ENCODE data around the gene POLR3H. TPM values are rescaled to one million over a fixed set of nuclear protein-coding genes. Genes with fewer than 3 reads are reported as not detected.

Gene POLR3H
- total RNA-seq, 1 donor, result 28.1 TPM

DNA sequence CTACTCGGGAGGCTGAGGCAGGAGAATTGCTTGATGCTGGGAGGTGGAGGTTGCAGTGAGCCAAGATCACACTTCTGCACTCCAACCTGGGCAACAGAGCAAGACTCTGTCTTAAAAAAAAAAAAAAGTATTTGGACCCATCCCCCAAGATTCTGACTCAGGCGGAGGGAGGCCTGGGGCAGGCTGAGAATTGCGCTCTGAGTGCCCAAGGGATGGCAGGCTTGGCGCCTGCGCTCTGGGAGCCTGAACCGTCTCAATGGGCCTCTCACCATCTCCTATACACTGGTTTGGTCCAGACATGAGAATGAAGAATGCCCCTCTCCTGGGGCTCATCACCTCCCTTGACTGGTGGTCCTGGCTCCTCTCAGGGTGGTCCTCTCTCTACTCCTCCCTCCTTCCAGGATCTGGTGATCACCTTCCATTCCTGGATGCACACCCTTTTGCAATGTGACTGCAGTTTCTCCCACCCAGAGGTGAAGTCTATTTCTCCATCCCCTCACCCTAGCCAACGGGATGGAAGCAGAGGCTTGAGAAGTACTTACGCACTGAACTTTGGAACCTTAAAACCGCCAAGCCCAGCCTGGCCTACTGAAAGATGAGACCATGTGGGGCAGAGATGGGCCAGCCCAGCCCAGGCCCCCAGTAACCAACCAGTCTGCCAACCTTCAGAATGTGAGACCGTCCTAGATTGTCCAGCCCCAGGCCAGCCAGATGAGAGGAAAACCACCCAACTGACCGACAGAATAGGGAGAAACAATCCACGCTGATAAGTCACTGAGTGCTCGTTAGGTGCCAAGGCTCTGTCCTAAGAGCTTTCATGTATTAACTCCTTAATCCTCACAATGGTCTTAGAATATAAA lies 4.9 kb downstream of the POLR3H start:
- H3K4me3 ChIP-seq (ENCODE audit: low read depth, low read length), result no peak overlapping the region
- TF ChIP-seq, protein P1, sequence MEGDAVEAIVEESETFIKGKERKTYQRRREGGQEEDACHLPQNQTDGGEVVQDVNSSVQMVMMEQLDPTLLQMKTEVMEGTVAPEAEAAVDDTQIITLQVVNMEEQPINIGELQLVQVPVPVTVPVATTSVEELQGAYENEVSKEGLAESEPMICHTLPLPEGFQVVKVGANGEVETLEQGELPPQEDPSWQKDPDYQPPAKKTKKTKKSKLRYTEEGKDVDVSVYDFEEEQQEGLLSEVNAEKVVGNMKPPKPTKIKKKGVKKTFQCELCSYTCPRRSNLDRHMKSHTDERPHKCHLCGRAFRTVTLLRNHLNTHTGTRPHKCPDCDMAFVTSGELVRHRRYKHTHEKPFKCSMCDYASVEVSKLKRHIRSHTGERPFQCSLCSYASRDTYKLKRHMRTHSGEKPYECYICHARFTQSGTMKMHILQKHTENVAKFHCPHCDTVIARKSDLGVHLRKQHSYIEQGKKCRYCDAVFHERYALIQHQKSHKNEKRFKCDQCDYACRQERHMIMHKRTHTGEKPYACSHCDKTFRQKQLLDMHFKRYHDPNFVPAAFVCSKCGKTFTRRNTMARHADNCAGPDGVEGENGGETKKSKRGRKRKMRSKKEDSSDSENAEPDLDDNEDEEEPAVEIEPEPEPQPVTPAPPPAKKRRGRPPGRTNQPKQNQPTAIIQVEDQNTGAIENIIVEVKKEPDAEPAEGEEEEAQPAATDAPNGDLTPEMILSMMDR (IDR thresholded peaks at IDR 0.05; ENCODE audit: insufficient read depth, low read depth, low read length), result no peak
- no peak for DNase-seq (ENCODE audit: low read depth)

DNA sequence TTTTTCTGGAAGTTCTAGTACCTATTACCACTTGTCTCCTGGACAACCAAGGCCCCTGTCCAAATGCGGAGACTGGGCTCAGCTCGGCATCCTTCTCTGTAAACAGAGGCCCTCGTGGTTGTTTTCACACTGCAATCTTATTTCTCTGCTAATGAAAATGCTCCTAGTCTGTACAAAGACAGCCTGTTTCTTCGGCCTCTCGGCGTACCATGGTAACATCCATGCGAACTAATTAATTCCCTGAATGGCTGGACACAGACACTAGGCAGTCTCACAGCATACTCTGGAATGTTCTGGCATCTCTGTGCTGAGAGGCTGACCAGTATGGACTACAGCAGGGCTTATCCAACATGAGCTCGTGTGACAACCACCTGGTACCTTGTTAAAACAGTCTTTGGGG lies 5.7 kb downstream of the POLR3H start:
- no peak for DNase-seq (ENCODE audit: low read depth)
- TF ChIP-seq, protein P1 (IDR thresholded peaks at IDR 0.05; ENCODE audit: insufficient read depth, low read depth, low read length), result no peak
- H3K4me3 ChIP-seq (ENCODE audit: low read depth, low read length), result no peak overlapping the region

DNA sequence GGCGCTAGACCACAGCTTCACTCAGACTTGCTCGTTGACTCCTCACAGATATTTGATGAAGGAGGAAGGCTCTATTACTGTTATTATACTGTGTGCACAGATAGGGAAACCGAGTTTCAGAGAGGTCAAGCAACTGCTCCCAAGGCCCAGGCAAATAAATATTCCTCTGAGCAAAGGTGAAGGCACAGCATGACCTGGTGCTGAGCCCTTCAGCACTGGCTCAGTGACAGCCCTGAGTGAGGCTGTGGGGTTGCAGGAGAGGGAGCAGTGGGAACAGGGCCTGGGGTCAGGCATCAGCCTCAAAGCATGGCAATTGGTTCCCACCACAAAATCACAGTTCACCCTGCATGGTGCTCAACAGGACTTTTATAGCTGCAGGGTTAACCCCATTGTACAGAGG lies 7.1 kb downstream of the POLR3H start:
- TF ChIP-seq, protein P1 (IDR thresholded peaks at IDR 0.05; ENCODE audit: insufficient read depth, low read depth, low read length), result no peak

DNA sequence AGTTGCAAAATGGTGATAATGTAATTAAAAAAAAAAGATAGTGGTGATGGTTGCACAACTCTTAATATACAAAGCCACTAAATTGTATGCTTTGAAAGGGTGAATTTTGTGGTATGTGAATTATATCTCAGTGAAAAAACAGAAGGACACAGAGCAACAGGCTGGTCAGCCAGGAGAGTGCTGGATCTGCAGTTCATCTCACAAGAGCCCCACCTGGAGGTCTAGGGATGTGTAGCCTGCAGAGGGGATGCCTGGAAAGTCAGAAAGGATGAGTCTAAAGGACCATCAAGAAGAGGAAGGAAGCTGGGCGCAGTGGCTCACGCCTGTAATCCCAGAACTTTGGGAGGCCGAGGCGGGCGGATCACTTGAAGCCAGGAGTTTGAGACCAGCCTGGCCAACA lies 9.0 kb downstream of the POLR3H start:
- TF ChIP-seq, protein P1 (IDR thresholded peaks at IDR 0.05; ENCODE audit: insufficient read depth, low read depth, low read length), result peak; percentile 42
- DNase-seq (ENCODE audit: low read depth), result peak; percentile 27
- H3K4me3 ChIP-seq (ENCODE audit: low read depth, low read length), result no peak overlapping the region

More for the DNA sequence above, 7.1 kb downstream of the POLR3H start:
- no peak for DNase-seq (ENCODE audit: low read depth)
- H3K4me3 ChIP-seq (ENCODE audit: low read depth, low read length), result no peak overlapping the region

- no peak overlapping the region for H3K4me3 ChIP-seq (ENCODE audit: low read depth, low read length)
- DNase-seq (ENCODE audit: low read depth), result no peak
- TF ChIP-seq, protein P1 (IDR thresholded peaks at IDR 0.05; ENCODE audit: insufficient read depth, low read depth, low read length), result no peak
Observed at GRCh38 chr22:41534219-41534618, 10.1 kb downstream of the POLR3H start.

GRCh38 chr22:41532908-41533825 lies 11.1 kb downstream of the POLR3H start:
- DNase-seq (ENCODE audit: low read depth), result peak; percentile 65
- TF ChIP-seq, protein P1 (IDR thresholded peaks at IDR 0.05; ENCODE audit: insufficient read depth, low read depth, low read length), result peak; percentile 83
- H3K4me3 ChIP-seq (ENCODE audit: low read depth, low read length), result no peak overlapping the region
